K562 (cell line): ENCODE measurements around the gene ABHD1. TPM values are rescaled to one million over a fixed set of nuclear protein-coding genes. Genes with fewer than 3 reads are reported as not detected.

ENCODE experiments used
- ATAC-seq: fragments of 200-7000 bp; cut with Tn5 transposase; 3 replicates; pipeline ENCODE4 v1.9.1; 2020; ENCODE audit warnings: moderate library complexity
- BruUV-seq: library from RNA; stranded (reverse); fragments of 400-500 nt; replicated peaks from 2 replicates; lab custom pipeline; 2021; lab: Mats Ljungman, UMichigan
- CTCF ChIA-PET: fragments of 300-600 bp; formaldehyde crosslinking; extraction: SDS; loops from one replicate; lab custom pipeline; 2021; ENCODE audit warnings: low intra/inter-chr PET ratio; lab: Yijun Ruan, JAX
- POLR2A ChIA-PET: fragments of 300-600, 350-650 bp; sonication (Branson Sonifier 250); formaldehyde crosslinking; extraction: SDS; loops from one replicate; lab custom pipeline; 2021; ENCODE audit warnings: antibody characterized with exemption, inconsistent platforms; lab: Yijun Ruan, JAX
- DNase-seq, 4 experiments: peaks; one replicate each; pipeline versions ENCODE4 v3.0.0 to v3.0.0-alpha.2; 2011 to 2018; ENCODE audit warnings: low spot score in 3 of 4, mixed read lengths in 3 of 4; ENCODE audit errors: extremely low read depth in 1 of 4
- FAIRE-seq: peaks from 2 replicates; lab custom pipeline; 2011; peaks lifted over from hg19 to GRCh38; lab: Jason Lieb, UNC
- H2AFZ ChIP-seq: 2 replicates; pipeline ENCODE4 v1.6.0; 2011; ENCODE audit warnings: low read depth, low read length, control low read depth, inconsistent platforms
- H3K27ac ChIP-seq: fragments of 200-600 bp; 3 replicates; pipeline ENCODE4 v1.8.0; 2011; ENCODE audit warnings: low read depth, mild to moderate bottlenecking, control low read depth, inconsistent platforms, low read length, moderate library complexity, mixed read lengths; ENCODE audit errors: extremely low read depth
- H3K27me3 ChIP-seq, 2 experiments: fragments of 300-600 bp in 1 of 2; 2 replicates in 1 of 2; 3 replicates in 1 of 2; pipeline versions ENCODE4 v1.6.0 to v1.8.0; 2011; ENCODE audit warnings: inconsistent platforms in 2 of 2, low read length in 2 of 2, mild to moderate bottlenecking in 1 of 2, mixed read lengths in 1 of 2, moderate library complexity in 1 of 2; ENCODE audit not compliant: control insufficient read depth in 2 of 2, insufficient read depth in 2 of 2
- H3K36me3 ChIP-seq: fragments of 300-600 bp; 3 replicates; pipeline ENCODE4 v1.8.0; 2011; ENCODE audit warnings: mild to moderate bottlenecking, low read length, inconsistent platforms; ENCODE audit not compliant: control insufficient read depth, insufficient read depth
- H3K4me1 ChIP-seq, 2 experiments: fragments of 200-600 bp in 1 of 2; replicated peaks in 1 of 2; 2 replicates in 1 of 2; 3 replicates in 1 of 2; pipeline versions ENCODE4 v1.5.1 to v1.8.0; 2011; ENCODE audit warnings: inconsistent platforms in 2 of 2, low read length in 2 of 2, mild to moderate bottlenecking in 1 of 2, mixed read lengths in 1 of 2, moderate library complexity in 1 of 2; ENCODE audit not compliant: control insufficient read depth in 2 of 2, insufficient read depth in 2 of 2
- H3K4me2 ChIP-seq: 2 replicates; pipeline ENCODE4 v1.6.1; 2011; ENCODE audit warnings: low read length, control low read depth, inconsistent platforms, mixed read lengths; ENCODE audit not compliant: insufficient read depth
- H3K4me3 ChIP-seq: fragments of 200-600 bp; sonication (generic), shearing (Covaris generic); 2 replicates; pipeline ENCODE4 v1.5.1; 2016; ENCODE audit warnings: control low read depth, inconsistent platforms
- H3K79me2 ChIP-seq: fragments of 200-600 bp; 3 replicates; pipeline ENCODE4 v1.8.0; 2011; ENCODE audit warnings: low read length, inconsistent platforms; ENCODE audit not compliant: control insufficient read depth, insufficient read depth
- H3K9ac ChIP-seq, 2 experiments: 2 replicates each; pipeline versions ENCODE4 v1.6.0 to v1.6.1; 2011; ENCODE audit warnings: low read depth in 2 of 2, low read length in 2 of 2, control low read depth in 1 of 2, inconsistent platforms in 1 of 2, mild to moderate bottlenecking in 1 of 2, mixed read lengths in 1 of 2; ENCODE audit not compliant: insufficient read depth in 1 of 2
- H3K9me1 ChIP-seq: one replicate; pipeline ENCODE4 v1.6.0; 2011; ENCODE audit warnings: inconsistent platforms, mild to moderate bottlenecking, low read length, moderate library complexity; ENCODE audit not compliant: control insufficient read depth, insufficient read depth
- H3K9me3 ChIP-seq: replicated peaks from 2 replicates; pipeline ENCODE4 v1.5.1; 2011; ENCODE audit warnings: low read depth, low read length, inconsistent platforms; ENCODE audit not compliant: control insufficient read depth, insufficient read depth
- H4K20me1 ChIP-seq: replicated peaks from 2 replicates; pipeline ENCODE4 v1.6.1; 2011; ENCODE audit warnings: low read length, inconsistent platforms, mixed read lengths; ENCODE audit not compliant: control insufficient read depth, insufficient read depth
- AFF4 ChIP-seq: sonication (generic); formaldehyde crosslinking; IDR thresholded peaks from 2 replicates; pipeline ENCODE4 v1.8.0; 2023; ENCODE audit warnings: mild to moderate bottlenecking, missing genetic modification reagents
- CUX1 ChIP-seq: fragments of 200-800 bp; sonication (Bioruptor generic); IDR thresholded peaks from 2 replicates; pipeline ENCODE4 v1.6.1; 2016; ENCODE audit warnings: missing genetic modification characterization, missing compliant biosample characterization
- MCM5 ChIP-seq: fragments of 450-650 bp; IDR thresholded peaks from 2 replicates; pipeline ENCODE4 v1.6.1; 2016; ENCODE audit warnings: low read depth
- PURB ChIP-seq: sonication (generic); formaldehyde crosslinking; IDR thresholded peaks from 2 replicates; pipeline ENCODE4 v1.9.0; 2021; ENCODE audit warnings: low read depth, mild to moderate bottlenecking, missing genetic modification reagents
- SRSF9 ChIP-seq: fragments of 200-400 bp; formaldehyde crosslinking; IDR thresholded peaks from 2 replicates; pipeline ENCODE4 v1.6.1; 2017; ENCODE audit warnings: low read depth, low read length, borderline replicate concordance
- U2AF2 ChIP-seq: fragments of 200-400 bp; formaldehyde crosslinking; optimal IDR thresholded peaks from 2 replicates; pipeline ENCODE3; 2017; ENCODE audit warnings: low read depth, mild to moderate bottlenecking, low read length
- ZNF253 ChIP-seq: fragments of 250-450 bp; sonication (Bioruptor Pico); conservative IDR thresholded peaks from 2 replicates; pipeline ENCODE4 v1.6.1; 2021; ENCODE audit warnings: mild to moderate bottlenecking
- ZNF282 ChIP-seq: sonication (generic); formaldehyde crosslinking; IDR thresholded peaks from 2 replicates; pipeline ENCODE4 v1.8.1; 2023; ENCODE audit warnings: missing genetic modification reagents
- WGBS: fragments of 100-300 bp; shearing (Covaris generic); methylation state at CpG from one replicate; pipeline ENCODE4 v1.1.6; 2016; ENCODE audit warnings: low coverage, mixed read lengths; ENCODE audit not compliant: insufficient coverage; ENCODE audit errors: missing lambda C conversion rate; 5-methylcytosine and 5-hydroxymethylcytosine counted together
- in situ Hi-C: fragments of 300-500 bp; cut with MboI; formaldehyde crosslinking; loops from 4 replicates; pipeline ENCODE4 v1.15.0; 2018; ENCODE audit warnings: inconsistent platforms, mixed read lengths
- intact Hi-C: fragments of 100-400 bp; cut with micrococcal nuclease; formaldehyde crosslinking; loops from 2 replicates; pipeline ENCODE4 v1.14.2; 2022
- polyA plus RNA-seq, 8 experiments: library from polyadenylated mRNA; depleted of rRNA in 4 of 8; stranded (reverse) in 5 of 8; unstranded in 3 of 8; fragments of >200 nt; fragmentation: Nextera tagmentation in 2 of 8; fragmentation: Illumina TruSeq in 1 of 8; extraction: Ambion mirVana in 2 of 8; extraction: Trizol in 1 of 8; gene quantifications; 2 replicates each; pipeline versions ENCODE4 v1.2.1 to v1.2.3, GENCODE V29; 2011 to 2014; ENCODE audit warnings: inconsistent platforms in 1 of 8, missing spikeins in 1 of 8
- total RNA-seq, 7 experiments: library from RNA; depleted of rRNA in 6 of 7; stranded (reverse); fragments of >200 nt in 6 of 7; fragmentation: Illumina TruSeq in 2 of 7; extraction: Trizol in 2 of 7; gene quantifications; 2 replicates each; pipeline versions ENCODE4 v1.2.1 to v1.2.3, GENCODE V29; 2011 to 2021; ENCODE audit warnings: low replicate concordance in 1 of 7
- TF ChIP-seq, protein P1 (sequence below): fragments of 250-450 bp; sonication (Bioruptor Pico); IDR thresholded peaks from 2 replicates; pipeline ENCODE4 v1.8.0; 2022; ENCODE audit warnings: moderate library complexity, mild to moderate bottlenecking, inconsistent platforms

ABHD1 gene
- total and polyA plus RNA-seq, 9 of the 15 experiments (the other 6 are each of a cell fraction or from before 2014, with no cell fraction given), result 0.10 to 0.16 (median 0.11) TPM; not detected in 5

- H3K79me2 ChIP-seq, result no peaks in the 10 kb centered on the region
- BruUV-seq, result no TSS peak
- 0 out of 4 replicates have a peak overlapping the region, but pooled peaks of 1 of the 2 experiments have one; percentile 45 for H3K9ac ChIP-seq
- no peaks in the 10 kb centered on the region for H4K20me1 ChIP-seq
- intact Hi-C loops (no loop called here), in situ Hi-C loops (no loop called here)
- ATAC-seq (peak; percentile 12; the same call in 2 of the 3 replicates), FAIRE-seq (no peak), DNase-seq (no peak)
- H3K9me3 ChIP-seq, result no peaks in the 10 kb centered on the region
- H3K4me2 ChIP-seq, result no peak overlapping the region
- no peaks in the 10 kb centered on the region for H3K27me3 ChIP-seq
- no peaks in the 10 kb centered on the region for H3K9me1 ChIP-seq
- 25% methylated on average over 5 of the region's 6 CpGs for WGBS
- POLR2A ChIA-PET, result interaction anchor here (0.6 to 1.6 kb wide), 2 partner anchors 41 to 120 kb away, joined by 3 to 5 read pairs; no protein-coding TSS in a partner anchor
- H2AFZ ChIP-seq, result 0 out of 2 replicates have a peak overlapping the region, but pooled peaks have one; percentile 28
- no peak overlapping the region for H3K27ac ChIP-seq
- no peak overlapping the region for H3K4me3 ChIP-seq
- peaks cover 0 to 13% of the 10 kb centered on the region in 2 experiments; a peak in 3 of 5 replicates for H3K4me1 ChIP-seq
- CTCF ChIA-PET, result no interaction called here
- H3K36me3 ChIP-seq, result no peaks in the 10 kb centered on the region
- TF ChIP-seq SRSF9, result no peak
- TF ChIP-seq AFF4 (CRISPR knock-in tag), result no peak
- no peak for TF ChIP-seq PURB (CRISPR knock-in tag)
- no peak for TF ChIP-seq ZNF282
- TF ChIP-seq, protein P1, sequence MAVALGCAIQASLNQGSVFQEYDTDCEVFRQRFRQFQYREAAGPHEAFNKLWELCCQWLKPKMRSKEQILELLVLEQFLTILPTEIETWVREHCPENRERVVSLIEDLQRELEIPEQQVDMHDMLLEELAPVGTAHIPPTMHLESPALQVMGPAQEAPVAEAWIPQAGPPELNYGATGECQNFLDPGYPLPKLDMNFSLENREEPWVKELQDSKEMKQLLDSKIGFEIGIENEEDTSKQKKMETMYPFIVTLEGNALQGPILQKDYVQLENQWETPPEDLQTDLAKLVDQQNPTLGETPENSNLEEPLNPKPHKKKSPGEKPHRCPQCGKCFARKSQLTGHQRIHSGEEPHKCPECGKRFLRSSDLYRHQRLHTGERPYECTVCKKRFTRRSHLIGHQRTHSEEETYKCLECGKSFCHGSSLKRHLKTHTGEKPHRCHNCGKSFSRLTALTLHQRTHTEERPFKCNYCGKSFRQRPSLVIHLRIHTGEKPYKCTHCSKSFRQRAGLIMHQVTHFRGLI (CRISPR knock-in tag), result no peak
- no peak for TF ChIP-seq ZNF253 (CRISPR knock-in tag)
- TF ChIP-seq CUX1 (CRISPR knock-in tag), result no peak
- no peak for TF ChIP-seq MCM5
- TF ChIP-seq U2AF2, result no peak
Measured at GRCh38 chr2:27159271-27159670, 35.7 kb downstream of the ABHD1 start.
